Measurements from ENCODE around the gene SULT1C4.

DNA sequence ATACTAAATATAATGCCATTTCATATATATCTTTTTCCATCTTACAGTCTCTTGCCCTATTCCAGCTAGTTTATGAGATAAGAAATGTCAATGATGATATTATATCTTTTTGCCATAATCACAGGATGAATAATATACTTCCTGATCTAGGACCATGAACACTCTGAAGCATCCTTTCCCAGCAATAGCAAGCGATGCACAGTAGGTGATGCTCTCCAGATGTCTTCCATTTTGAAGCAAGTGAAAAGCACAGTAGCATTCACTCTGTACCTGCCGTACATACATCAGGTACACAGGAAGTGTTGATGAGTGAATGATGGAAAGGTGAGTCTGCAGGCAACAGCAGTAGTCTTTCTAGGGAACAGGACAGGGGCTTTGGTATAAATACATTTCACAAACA is 8.6 kb upstream of the SULT1C4 start:
- TF ChIP-seq, protein P1, sequence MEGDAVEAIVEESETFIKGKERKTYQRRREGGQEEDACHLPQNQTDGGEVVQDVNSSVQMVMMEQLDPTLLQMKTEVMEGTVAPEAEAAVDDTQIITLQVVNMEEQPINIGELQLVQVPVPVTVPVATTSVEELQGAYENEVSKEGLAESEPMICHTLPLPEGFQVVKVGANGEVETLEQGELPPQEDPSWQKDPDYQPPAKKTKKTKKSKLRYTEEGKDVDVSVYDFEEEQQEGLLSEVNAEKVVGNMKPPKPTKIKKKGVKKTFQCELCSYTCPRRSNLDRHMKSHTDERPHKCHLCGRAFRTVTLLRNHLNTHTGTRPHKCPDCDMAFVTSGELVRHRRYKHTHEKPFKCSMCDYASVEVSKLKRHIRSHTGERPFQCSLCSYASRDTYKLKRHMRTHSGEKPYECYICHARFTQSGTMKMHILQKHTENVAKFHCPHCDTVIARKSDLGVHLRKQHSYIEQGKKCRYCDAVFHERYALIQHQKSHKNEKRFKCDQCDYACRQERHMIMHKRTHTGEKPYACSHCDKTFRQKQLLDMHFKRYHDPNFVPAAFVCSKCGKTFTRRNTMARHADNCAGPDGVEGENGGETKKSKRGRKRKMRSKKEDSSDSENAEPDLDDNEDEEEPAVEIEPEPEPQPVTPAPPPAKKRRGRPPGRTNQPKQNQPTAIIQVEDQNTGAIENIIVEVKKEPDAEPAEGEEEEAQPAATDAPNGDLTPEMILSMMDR (IDR thresholded peaks at IDR 0.05; ENCODE audit: poor library complexity, severe bottlenecking): no peak
- TF ChIP-seq EZH2 (IDR thresholded peaks at IDR 0.05; ENCODE audit: borderline replicate concordance, insufficient read depth, low read length, poor library complexity, severe bottlenecking) (no peak), POLR2AphosphoS5 (IDR thresholded peaks at IDR 0.05) (no peak), MXI1 (conservative IDR thresholded peaks at IDR 0.05; ENCODE audit: poor library complexity, severe bottlenecking) (no peak)

Data from neural cell (in vitro differentiated cells).